Gastrocnemius medialis (tissue), 4 donors: Measurements from ENCODE around the gene TRIM24. TPM values are rescaled to one million over a fixed set of nuclear protein-coding genes. Genes with fewer than 3 reads are reported as not detected.
"Not testable (repeated sequence)": the region's sequence is repeated elsewhere in the genome, so short reads cannot be mapped to it uniquely, and the experiment has no call there.

Source experiments
- ATAC-seq, 2 donors: fragments of 150-250 bp; one replicate each; pipeline ENCODE4 v1.9.1; 2016
- DNase-seq, 2 donors: peaks; one replicate each; pipeline ENCODE4 v3.0.0-alpha.2; 2019
- H3K27ac ChIP-seq, 4 donors: fragments of 200-600 bp; sonication (generic); 1 replicate in 1 of 4; 2 replicates in 3 of 4; pipeline ENCODE4 v1.5.1; 2016 to 2018; ENCODE audit warnings: mild to moderate bottlenecking in 2 of 4, moderate library complexity in 1 of 4
- H3K27me3 ChIP-seq, 3 donors: fragments of 200-600 bp; sonication (generic) in 2 of 3; 1 replicate in 1 of 3; 2 replicates in 2 of 3; pipeline versions ENCODE4 v1.5.1 to v1.6.0; 2016 to 2019; ENCODE audit warnings: mild to moderate bottlenecking in 1 of 3, moderate library complexity in 1 of 3
- H3K36me3 ChIP-seq, 2 donors: fragments of 200-600 bp; sonication (generic) in 1 of 2; one replicate each; pipeline ENCODE4 v1.5.1; 2017 to 2018
- H3K4me1 ChIP-seq, 2 donors: fragments of 200-600 bp; sonication (generic) in 1 of 2; one replicate each; pipeline ENCODE4 v1.5.1; 2016 to 2017; ENCODE audit warnings: mild to moderate bottlenecking in 2 of 2
- H3K4me3 ChIP-seq, 4 donors: fragments of 200-600 bp; sonication (generic) in 3 of 4; 1 replicate in 1 of 4; 2 replicates in 3 of 4; pipeline ENCODE4 v1.5.1; 2016 to 2019; ENCODE audit warnings: mild to moderate bottlenecking in 2 of 4
- H3K9me3 ChIP-seq, 3 donors: fragments of 200-600 bp; sonication (generic) in 2 of 3; 1 replicate in 1 of 3; 2 replicates in 2 of 3; pipeline ENCODE4 v1.5.1; 2016 to 2019
- POLR2A ChIP-seq, 2 donors: fragments of 450-650 bp; IDR thresholded peaks; one replicate each; pipeline ENCODE4 v1.6.1; 2017; ENCODE audit warnings: antibody characterized with exemption in 2 of 2, mild to moderate bottlenecking in 2 of 2, moderate library complexity in 2 of 2
- in situ Hi-C, 4 donors: fragments of 200-750 bp; cut with MboI; loops; one replicate each; pipeline versions ENCODE4 v1.15.0 to v1.8.0; 2017; ENCODE audit warnings: low sequenced_read_pairs in 4 of 4
- intact Hi-C: fragments of 100-400 bp; cut with DNase I; formaldehyde crosslinking; loops from one replicate; pipeline ENCODE4 v1.15.1; 2023; ENCODE audit warnings: low total_unique reads
- total RNA-seq, 4 donors: library from RNA; depleted of rRNA; stranded (reverse); fragments of >200 nt; gene quantifications; one replicate each; pipeline versions ENCODE4 v1.1.0 to v1.2.3, GENCODE V29; 2016
- TF ChIP-seq, protein P1 (sequence below), 5 experiments: fragments of 450-650 bp in 3 of 5; fragments of 200-600 bp in 2 of 5; sonication (generic) in 2 of 5; IDR thresholded peaks in 4 of 5; conservative IDR thresholded peaks in 1 of 5; 1 replicate in 4 of 5; 2 replicates in 1 of 5; pipeline ENCODE4 v1.5.1; 2016 to 2019; ENCODE audit warnings: antibody characterized with exemption in 5 of 5, mild to moderate bottlenecking in 3 of 5, moderate library complexity in 3 of 5

Gene TRIM24
- total RNA-seq, 4 donors from 2014 or later: 17.1 to 26.5 (median 20.0) TPM

DNA sequence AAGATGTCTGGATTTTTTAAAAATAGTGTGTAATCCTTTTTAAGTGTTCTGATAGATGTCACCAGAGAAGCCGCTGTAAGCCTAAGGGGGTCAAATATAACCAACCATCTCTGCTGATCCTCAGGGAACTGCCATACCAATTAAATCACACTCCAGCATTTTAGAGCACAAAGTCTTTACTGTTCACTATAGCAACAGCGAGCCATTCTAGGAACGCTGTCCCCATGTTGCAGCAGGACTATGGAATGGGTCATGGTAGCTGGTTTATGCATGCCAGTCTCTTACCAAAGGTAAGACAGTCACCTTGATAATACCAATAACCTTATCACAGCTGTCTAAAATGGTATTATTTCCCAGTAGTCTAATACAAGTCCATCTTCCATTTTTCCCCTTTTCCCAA, 33.5 kb downstream of the TRIM24 start:
- in situ Hi-C loops (no loop called here), intact Hi-C loops (no loop called here)
- Histone ChIP-seq H3K36me3 (no peaks in the 10 kb centered on the region), H3K4me3 (no peak overlapping the region), H3K4me1 (peaks cover 4 to 10% of the 10 kb centered on the region in 2 donors), H3K27ac (no peak overlapping the region), H3K9me3 (no peaks in the 10 kb centered on the region), H3K27me3 (no peaks in the 10 kb centered on the region)
- no peak for DNase-seq
- no peak for TF ChIP-seq POLR2A (IDR thresholded peaks at IDR 0.05)
- TF ChIP-seq, protein P1, sequence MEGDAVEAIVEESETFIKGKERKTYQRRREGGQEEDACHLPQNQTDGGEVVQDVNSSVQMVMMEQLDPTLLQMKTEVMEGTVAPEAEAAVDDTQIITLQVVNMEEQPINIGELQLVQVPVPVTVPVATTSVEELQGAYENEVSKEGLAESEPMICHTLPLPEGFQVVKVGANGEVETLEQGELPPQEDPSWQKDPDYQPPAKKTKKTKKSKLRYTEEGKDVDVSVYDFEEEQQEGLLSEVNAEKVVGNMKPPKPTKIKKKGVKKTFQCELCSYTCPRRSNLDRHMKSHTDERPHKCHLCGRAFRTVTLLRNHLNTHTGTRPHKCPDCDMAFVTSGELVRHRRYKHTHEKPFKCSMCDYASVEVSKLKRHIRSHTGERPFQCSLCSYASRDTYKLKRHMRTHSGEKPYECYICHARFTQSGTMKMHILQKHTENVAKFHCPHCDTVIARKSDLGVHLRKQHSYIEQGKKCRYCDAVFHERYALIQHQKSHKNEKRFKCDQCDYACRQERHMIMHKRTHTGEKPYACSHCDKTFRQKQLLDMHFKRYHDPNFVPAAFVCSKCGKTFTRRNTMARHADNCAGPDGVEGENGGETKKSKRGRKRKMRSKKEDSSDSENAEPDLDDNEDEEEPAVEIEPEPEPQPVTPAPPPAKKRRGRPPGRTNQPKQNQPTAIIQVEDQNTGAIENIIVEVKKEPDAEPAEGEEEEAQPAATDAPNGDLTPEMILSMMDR (IDR thresholded peaks at IDR 0.05 in 4 of 5, conservative IDR thresholded peaks at IDR 0.05 in 1 of 5): no peak
- ATAC-seq: no peak

DNA sequence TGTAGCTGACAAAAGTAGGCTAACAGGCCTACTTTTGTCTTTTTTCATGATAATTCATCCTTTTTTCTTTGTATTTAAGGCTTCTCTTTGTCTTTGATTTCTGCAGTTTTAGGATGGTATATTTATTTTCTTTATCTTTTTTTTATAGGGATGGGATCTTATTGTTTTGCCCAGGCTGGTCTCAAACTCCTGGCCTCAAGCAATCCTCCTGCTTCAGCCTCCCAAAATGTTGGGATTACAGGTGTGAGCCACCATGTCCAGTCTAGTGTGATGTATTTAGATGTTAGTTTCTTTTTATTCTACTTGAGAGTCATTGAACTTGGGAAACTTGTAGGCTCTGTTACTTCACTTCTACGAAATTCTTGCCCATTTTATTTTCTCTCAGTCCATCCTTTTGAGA, 35.4 kb downstream of the TRIM24 start:
- no peak for ATAC-seq

DNA sequence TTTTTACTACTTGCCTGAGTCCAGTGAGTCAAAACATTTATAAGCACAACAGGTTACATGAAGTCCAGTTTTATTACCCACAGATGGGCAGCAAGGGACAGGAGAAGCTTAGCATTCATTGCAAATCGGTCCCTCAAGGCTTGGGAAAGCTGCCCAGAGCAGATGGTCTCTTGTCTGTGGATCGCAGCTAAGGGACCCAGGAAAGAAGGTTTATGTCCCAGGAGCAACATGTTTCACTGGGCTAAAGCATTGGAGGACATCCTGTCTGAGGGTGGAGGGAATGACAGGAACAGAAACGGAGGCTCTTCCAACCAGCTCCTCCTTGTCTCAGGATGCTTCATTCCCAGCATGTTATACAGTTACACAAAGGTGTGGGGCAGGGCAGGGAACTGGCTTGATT, 39.3 kb downstream of the TRIM24 start:
- TF ChIP-seq POLR2A (IDR thresholded peaks at IDR 0.05): no peak
- TF ChIP-seq, protein P1 (IDR thresholded peaks at IDR 0.05 in 4 of 5, conservative IDR thresholded peaks at IDR 0.05 in 1 of 5): no peak
- ATAC-seq (no peak), DNase-seq (no peak)
- Histone ChIP-seq H3K4me1 (peaks cover 6 to 17% of the 10 kb centered on the region in 2 donors), H3K4me3 (no peak overlapping the region), H3K9me3 (no peaks in the 10 kb centered on the region), H3K27me3 (no peaks in the 10 kb centered on the region), H3K27ac (no peak overlapping the region), H3K36me3 (no peaks in the 10 kb centered on the region)
- intact Hi-C loops (no loop called here), in situ Hi-C loops (no loop called here)

More for the DNA sequence above, 35.4 kb downstream of the TRIM24 start:
- no peak for TF ChIP-seq POLR2A (IDR thresholded peaks at IDR 0.05)
- TF ChIP-seq, protein P1 (IDR thresholded peaks at IDR 0.05 in 4 of 5, conservative IDR thresholded peaks at IDR 0.05 in 1 of 5): no peak
- H3K4me3 ChIP-seq: no peak overlapping the region
- no peaks in the 10 kb centered on the region for H3K27me3 ChIP-seq
- peaks cover 4 to 15% of the 10 kb centered on the region in 2 donors for H3K4me1 ChIP-seq
- no peaks in the 10 kb centered on the region for H3K9me3 ChIP-seq
- intact Hi-C loops (no loop called here), in situ Hi-C loops (no loop called here)
- H3K36me3 ChIP-seq: no peaks in the 10 kb centered on the region
- no peak overlapping the region for H3K27ac ChIP-seq
- no peak for DNase-seq

DNA sequence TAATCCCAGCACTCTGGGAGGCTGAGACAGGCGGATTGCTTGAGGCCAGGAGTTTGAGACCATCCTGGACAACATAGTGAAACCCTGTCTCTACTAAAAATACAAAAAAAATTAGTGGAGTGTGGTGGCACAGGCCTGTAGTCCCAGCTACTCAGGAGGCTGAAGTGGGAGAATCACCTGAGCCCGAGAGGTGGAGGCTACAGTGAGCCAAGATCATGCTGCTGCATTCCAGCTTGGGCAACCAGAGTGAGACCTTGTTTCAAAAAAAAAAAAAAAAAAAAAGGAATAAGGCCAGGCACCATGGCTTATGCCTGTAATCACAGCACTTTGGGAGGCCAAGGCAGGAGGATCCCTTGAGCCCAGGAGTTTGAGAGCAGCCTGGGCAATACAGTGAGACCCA, 40.2 kb downstream of the TRIM24 start:
- DNase-seq, ATAC-seq, H3K27ac ChIP-seq, H3K9me3 ChIP-seq, H3K36me3 ChIP-seq, H3K4me3 ChIP-seq, in situ Hi-C loops, intact Hi-C loops, H3K27me3 ChIP-seq: not testable (repeated sequence)
- H3K4me1 ChIP-seq: peaks cover 6 to 17% of the 10 kb centered on the region in 2 donors

DNA sequence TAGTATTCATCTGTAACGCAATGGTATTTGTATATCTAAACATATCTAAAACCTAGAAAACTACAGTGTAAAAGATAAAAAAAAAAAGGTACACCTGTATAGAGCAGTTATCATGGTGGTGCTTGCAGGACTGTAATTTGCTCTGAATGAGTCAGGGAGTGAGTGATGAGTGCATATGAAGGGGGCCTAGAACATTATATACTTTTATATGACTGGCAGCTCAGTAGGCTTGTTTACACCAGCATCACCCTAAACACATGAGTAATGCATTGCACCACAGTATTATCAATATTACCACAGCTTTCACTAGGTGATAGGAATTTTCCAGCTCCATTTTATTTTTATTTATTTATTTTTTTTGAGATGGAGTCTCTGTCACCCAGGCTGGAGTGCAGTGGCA, 40.8 kb downstream of the TRIM24 start:
- in situ Hi-C loops: no loop called here
- H3K27ac ChIP-seq: no peak overlapping the region
- no peak for ATAC-seq

More for the DNA sequence above, 40.8 kb downstream of the TRIM24 start:
- no peaks in the 10 kb centered on the region for H3K9me3 ChIP-seq
- H3K4me3 ChIP-seq: no peak overlapping the region
- DNase-seq: no peak
- intact Hi-C loops: no loop called here
- H3K36me3 ChIP-seq: no peaks in the 10 kb centered on the region
- peaks cover 6 to 20% of the 10 kb centered on the region in 2 donors for H3K4me1 ChIP-seq
- TF ChIP-seq, protein P1 (IDR thresholded peaks at IDR 0.05 in 4 of 5, conservative IDR thresholded peaks at IDR 0.05 in 1 of 5): no peak
- no peak for TF ChIP-seq POLR2A (IDR thresholded peaks at IDR 0.05)
- no peaks in the 10 kb centered on the region for H3K27me3 ChIP-seq
